Stimulated activated CD8-positive, alpha-beta memory T cell treated with anti-CD3 and anti-CD28 coated beads, Interleukin-15, amount 100 ng/mL, for 4 hours (primary cell): ENCODE measurements around the gene GRID1.

Source experiments
- DNase-seq, 2 donors: peaks; one replicate each; pipeline ENCODE4 v3.0.0-alpha.2; 2020; ENCODE audit warnings: low read depth in 2 of 2

The GRID1 gene

DNA sequence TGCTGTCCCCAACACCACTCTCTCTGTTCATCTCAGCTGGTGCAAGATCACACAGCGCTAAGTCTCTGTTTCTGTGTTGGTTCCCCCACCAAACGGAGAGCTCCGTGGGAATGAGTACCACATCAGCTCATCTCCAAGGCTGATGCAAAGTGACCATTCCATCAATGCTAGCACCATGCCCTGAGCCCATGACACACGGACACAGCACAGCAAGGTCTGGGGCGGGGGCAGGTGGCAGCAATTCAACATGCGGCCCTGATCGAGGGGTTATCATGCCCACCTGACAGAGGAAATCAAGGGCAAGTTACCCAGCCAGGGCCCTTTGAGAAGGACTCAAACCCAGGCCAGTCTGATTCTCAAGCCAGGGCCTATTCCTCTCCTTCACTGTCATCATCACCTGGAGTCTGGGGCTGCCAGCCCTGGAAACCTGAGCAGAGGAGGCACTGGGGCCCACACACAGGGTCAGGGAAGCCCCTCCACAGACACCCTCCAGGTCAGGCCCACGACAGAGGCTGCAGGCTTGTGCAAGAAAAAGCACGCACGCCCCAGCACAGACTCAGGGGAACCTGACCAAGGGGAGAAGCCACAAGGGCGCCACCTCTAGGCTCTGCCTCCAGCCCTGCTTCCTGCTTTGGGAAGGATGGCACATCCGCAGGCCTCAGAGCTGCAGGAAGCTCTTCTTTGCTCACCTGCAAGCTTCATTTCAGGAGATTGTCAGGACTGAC, 74.8 kb downstream of the GRID1 start:
- no peak for DNase-seq

- no peak for DNase-seq
These were observed 75.5 kb downstream of the GRID1 start for GRCh38 chr10:86290933-86291615.

GRCh38 chr10:86289577-86289868, 77.1 kb downstream of the GRID1 start:
- DNase-seq = no peak

- no peak for DNase-seq
These were observed 77.7 kb downstream of the GRID1 start for GRCh38 chr10:86288695-86289576.

- DNase-seq = no peak
These were observed 78.5 kb downstream of the GRID1 start for GRCh38 chr10:86287966-86288579.

GRCh38 chr10:86287110-86287793, 79.3 kb downstream of the GRID1 start:
- no peak for DNase-seq

- no peak for DNase-seq
These were observed 80.1 kb downstream of the GRID1 start for GRCh38 chr10:86286236-86287109.

- DNase-seq = no peak
These were observed 81.3 kb downstream of the GRID1 start for GRCh38 chr10:86285136-86285790.

DNA sequence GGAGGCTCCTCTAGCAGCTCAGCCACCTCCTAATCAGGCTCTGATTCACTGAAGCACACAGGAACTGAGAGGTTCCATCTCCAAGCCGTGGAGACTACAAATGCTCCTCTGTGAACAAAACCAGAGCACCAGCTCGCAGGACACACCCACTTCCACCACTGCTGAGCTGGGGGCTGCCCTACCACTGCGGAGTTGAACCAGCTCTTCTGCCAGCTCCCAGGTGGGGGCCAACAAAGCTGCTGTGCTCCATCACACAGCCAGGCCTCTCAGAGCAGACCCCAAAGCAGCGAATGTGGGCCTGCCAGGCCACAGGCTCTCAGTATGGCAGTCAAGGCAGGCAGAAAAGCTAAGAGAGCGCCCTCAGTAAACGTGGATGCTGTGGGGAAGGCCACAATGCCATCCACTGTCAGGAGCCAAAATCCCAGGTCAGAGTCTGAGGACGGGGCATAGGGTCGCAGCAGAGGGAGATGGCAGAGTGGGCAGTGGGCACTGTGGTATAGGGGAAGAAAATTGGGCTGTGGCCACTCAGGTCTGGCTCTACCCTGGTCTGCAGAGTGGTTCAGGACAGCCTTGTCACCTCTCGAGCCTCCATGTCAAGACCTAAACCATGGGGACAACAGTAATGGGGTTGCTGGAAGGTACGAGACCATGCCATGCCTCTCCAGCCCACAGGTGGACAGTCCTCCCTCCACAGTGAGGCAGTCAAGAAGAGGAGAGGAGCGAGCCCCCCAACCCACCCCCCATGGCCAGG, 82.1 kb downstream of the GRID1 start:
- no peak for DNase-seq

DNA sequence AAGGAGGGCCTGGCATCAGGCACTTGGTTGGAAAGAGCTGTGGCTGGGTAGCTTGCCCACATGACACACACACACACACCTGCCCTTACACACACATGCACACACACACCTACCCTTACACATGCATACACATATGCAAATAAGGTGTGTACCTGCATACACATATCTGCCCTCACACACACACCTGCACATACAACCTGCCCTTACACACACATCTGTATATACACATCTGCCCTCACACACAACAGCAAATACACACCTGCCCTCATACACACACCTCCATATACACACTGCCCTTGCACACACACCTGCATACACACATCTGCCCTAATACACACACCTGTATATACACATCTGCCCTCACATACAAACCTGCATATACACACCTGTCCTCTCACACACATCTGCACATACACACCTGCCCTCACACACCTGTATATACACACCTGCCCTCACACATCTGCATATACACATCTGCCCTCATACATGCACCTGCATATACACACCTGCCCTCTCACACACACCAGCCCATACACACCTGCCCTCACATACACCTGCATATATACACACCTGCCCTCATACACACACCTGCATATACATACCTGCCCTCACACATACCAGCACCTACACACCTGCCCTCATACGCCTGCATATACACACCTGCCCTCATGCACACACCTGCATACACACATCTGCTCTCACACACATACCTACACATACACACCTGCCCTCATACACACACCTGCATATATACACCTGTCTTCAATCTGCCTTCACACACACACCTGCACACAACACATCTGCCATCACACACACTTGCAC, 82.9 kb downstream of the GRID1 start:
- DNase-seq = no peak

DNA sequence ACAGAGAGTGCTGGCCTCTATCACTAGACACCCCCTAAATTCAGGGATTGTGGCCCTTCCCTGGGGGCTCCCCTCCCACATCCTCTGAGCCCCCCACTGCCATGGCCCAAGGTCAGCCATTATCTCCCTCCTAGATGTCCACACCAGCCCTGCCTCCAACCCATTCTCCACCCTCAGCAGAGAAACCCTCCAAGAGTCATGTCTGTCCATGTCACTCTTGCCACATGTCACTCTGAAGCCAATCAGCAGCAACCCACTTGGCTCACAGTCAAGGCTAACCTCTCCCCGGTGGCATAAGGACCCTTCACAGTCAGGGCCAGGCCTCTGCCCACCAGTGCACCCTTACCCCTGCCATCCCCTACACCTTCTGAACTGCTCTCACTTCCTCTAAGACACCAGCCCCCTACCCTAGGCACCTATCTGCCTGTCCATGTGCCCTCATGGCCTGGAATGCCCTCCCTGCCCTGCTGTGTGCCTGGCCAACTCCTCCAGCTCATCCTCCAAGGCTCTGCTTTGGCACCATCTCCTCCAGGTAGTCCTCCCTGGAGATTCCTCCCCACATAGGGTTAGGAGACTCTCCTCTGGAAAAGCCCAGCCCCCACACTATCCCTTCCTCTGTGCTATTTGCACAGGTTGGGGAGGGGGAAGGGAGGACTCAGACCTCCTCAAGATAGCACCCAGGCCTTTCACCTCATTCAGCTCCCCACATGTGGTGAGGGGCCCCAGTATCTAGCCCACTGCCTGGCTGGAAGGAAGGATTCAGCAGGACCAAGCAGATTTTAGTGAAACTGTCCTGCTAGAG, 83.7 kb downstream of the GRID1 start:
- no peak for DNase-seq

DNA sequence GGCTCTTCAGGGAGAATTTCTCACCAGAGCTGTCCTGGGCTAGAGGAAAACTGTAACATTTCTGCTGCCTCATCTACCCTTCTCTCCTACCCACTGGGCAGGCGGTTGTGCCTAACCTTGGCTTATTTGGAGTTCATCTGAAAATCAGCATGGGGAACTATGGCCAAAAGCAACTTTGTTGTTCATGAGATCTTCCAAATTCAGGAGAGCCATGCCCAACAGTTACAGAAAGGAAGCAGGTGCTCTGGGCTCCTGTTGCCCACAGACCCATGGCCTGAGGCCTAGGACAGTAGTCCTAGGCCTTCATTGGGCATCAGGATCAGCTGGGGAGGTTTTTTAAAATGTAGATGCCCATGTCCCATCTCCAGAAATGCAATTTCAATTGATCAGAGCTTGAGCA, 85.2 kb downstream of the GRID1 start:
- DNase-seq = no peak

DNA sequence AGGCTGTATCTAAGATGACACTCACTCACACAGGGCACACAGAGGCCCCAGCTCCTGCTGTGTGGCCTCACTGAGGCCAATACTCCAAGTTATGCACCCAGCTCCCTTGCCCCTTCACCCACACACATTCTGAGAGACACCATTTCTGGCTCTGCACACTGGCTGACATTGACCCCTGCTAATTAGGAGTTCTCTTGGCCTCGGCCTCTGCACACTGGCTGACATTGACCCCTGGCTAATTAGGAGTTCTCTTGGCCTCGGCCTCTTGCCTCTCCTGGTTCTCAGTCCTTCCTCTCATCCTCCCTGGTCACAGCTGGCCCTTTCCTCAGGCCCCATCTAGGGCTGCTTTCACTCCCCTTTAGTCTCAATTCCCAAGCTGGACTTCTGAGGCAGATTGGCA, 97.3 kb downstream of the GRID1 start:
- DNase-seq = no peak

DNA sequence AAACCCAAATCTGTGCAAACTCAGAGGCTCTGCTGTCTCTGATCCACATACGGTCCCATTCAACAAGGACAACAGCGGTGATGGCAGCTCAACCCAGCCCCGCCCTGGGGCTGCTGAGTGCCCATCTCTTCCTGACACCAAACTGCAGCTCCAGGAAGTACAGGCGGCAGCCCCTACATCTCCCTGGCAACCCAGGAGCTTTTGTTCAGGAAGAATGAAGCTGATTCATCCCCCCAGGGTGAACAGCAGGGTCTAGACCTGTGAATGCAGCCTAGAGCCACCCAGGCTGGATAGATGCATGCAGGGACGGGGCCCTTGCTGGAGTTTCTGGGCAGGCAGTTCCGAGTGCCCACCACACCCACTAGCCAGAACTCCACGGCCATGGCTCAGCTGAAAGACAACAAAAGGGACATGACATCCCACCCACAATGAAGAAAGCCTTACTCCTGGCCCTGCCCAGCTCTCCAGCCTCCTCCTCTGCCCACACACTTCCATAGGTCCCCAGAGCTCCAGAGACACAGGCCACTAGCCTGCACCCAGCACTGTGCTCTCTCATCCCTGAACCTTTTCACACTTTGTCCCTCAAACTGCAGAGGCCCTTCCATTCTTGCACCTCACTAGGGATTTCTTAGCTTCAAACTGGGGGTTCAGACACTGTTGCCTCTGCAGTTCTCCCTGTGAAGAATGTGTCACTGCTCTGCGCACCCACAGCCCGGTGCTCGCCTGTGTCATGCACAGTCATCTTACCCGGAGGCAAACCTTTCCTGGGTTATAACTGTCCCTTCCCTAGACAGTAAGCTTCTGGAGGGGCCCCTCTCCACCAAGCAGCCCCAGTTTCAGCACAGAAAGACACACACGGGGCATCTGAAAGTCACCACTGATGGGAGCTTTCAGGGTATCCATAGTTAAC, 99.1 kb downstream of the GRID1 start:
- no peak for DNase-seq

- no peak for DNase-seq
These were observed 100.0 kb downstream of the GRID1 start for GRCh38 chr10:86266446-86267242.

GRCh38 chr10:86265895-86266259, 100.7 kb downstream of the GRID1 start:
- DNase-seq = no peak
